ENCODE data around the gene CACTIN.
"Not testable (repeated sequence)": the region's sequence is repeated elsewhere in the genome, so short reads cannot be mapped to it uniquely, and the experiment has no call there.

CACTIN gene

DNA sequence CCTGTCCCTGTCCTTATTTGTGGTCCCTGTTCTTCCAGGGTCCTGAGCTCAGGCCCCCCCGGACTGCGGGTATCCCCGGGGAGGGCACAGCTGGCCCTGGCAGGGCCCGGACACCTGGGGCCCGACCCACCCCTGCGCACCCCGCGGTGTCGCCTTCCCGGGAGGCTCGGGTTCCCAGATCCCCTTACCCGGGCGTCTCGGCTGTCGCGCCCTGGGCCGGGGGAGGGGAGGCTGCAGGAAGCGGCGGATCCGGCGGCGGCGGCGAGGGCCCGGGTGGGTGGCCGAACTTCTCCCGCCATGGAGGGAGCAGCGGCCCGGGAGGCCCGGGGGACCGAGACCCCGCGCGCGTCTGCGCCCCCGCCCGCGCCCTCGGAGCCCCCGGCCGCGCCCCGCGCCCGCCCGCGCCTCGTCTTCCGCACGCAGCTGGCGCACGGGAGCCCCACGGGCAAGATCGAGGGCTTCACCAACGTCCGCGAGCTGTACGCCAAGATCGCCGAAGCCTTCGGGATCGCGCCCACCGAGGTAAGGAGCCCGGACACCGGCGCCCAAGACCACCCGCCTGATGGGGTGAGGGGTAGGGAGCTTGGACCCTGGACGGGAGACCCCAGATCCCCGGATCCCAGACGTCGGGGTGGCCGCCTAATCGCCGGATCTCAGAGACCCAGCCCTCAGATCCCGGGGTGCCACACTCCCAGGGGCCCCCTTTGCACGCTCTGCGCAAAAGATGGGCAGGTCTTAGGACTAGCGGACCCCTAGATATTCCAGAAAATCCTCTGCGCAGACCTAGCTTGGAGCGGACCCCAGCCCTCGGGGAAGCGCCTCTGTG lies 41.1 kb downstream of the CACTIN start, which contains the start of gene GIPC3:
Gene GIPC3 (plus strand): TSS at position 178 of the 826 bp plus-strand sequence. CDS start 120 bp downstream, at position 298.
- no peak for DNase-seq

DNA sequence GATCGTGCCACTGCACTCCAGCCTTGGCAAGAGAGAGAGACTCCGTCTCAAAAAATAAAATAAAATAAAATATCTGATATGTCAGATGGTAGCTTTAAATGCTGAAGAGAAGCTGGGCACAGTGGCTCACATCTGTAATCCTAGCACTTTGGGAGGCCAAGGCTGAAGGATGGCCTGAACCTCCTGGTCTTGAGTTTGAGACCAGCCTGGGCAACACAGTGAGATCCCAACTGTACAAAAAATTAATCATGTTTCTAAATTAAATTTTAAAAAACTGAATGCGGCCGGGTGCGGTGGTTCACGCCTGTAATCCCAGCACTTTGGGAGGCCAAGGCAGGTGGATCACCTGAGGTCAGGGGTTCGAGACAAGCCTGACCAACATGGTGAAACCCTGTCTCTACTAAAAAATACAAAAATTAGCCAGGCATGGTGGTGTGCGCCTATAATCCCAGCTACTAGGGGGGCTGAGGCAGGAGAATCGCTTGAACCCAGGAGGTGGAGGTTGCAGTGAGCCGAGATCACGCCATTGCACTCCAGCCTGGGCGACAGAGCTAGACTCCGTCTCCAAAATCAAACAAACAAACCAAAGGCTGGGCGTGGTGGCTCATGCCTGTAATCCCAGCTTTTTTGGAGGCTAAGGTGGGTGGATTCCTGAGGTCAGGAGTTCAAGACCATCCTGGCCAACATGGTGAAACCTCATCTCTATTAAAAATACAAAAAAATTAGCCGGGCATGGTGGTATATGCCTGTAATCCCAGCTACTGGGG lies 42.4 kb downstream of the CACTIN start:
- DNase-seq = not testable (repeated sequence)

DNA sequence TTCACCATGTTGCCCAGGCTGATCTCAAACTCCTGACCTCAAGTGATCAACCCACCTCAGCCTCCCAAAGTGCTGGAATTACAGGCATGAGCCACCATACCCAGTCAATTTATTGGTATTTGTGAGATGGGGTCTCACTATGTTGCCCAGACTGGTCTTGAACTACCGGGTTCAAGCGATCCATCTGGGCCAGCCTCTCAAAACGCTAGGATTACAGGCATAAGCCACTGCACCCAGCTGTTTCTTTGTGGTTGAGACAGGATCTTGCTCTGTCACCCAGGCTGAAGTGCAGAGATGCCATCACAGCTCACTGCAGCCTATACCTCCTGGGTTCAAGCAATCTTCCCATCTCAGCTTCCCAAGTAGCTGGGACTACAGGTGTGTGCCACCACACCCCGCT lies 44.8 kb downstream of the CACTIN start:
- not testable (repeated sequence) for DNase-seq

DNA sequence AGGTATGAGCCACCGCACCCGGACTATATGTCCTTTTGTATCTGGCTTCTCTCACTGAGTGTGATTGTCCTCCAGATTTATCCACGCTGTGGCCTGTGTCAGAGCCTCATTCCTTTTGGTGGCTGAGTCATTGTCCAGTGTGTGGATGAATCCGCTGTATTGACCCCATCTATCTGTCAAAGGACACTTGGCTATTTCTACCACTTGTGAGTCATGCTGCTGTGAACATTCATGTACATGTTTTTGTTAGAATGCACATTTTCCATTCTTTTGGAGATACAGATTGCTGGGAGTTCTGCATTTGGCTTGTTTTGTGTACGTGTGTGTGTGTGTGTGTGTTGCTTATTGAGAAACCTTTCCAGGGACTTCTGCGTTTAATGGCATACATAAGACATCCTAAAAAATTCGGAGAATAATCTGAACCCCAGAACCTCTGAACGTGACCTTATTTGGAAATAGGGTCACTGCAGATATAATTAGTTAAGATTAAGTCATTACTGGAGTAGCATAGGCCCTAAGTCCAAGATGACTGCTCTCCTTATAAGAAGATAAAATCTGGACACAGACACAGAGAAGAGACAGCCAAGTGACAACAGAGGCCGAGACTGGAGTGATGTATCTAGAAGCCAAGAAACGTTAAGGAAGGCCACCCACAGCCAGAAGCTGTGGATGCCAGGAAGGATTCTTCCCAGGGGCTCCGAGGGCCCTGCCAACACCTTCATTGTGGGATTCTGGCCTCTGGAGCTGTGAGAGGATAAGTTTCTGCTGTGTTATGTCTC lies 46.2 kb downstream of the CACTIN start:
- peak; percentile 28 for DNase-seq

DNA sequence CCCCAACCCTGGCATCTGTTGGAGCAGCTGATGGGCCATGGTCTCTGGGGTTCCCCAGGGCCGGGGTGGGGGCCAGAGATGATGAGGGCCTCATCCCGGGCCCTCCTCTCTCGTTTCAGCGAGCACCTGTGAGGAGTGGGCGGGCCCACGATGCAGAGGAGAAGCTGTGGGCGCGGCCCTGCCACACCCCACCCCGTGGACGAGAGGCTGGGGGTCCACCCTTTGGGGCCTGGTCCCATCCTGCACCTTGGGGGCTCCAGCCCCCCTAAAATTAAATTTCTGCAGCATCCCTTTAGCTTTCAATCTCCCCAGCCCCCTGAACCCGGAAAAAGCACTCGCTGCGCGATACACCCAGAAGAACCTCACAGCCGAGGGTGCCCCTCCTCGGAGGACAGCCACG lies 48.2 kb downstream of the CACTIN start:
- no peak for DNase-seq

DNA sequence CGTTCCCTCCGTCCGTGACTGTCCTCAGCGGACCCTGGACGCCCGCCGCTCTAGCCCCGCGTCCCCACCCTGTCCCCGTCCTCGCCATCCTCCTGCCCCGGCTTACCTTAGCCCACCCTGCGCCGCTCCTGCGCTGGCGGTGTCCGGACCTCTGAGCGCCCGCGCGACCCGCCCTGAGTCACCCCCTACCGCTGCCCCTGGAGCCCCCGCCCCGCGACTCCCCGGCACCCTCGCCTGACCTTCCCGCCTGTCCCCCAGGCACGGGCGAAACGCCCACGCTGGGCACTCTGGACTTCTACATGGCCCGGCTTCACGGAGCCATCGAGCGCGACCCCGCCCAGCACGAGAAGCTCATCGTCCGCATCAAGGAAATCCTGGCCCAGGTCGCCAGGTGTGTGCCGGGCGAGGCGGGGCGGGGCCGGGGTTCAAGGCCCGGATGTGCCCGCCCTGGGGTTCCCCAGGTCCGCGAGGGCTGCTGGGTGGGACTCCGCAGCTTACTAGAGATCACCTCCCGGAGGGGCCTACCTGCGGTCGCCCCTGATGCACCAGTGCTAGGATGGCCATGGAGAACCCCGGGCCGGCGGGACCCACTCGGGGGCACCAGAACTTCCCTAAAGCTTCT lies 48.8 kb downstream of the CACTIN start:
- DNase-seq = no peak

DNA sequence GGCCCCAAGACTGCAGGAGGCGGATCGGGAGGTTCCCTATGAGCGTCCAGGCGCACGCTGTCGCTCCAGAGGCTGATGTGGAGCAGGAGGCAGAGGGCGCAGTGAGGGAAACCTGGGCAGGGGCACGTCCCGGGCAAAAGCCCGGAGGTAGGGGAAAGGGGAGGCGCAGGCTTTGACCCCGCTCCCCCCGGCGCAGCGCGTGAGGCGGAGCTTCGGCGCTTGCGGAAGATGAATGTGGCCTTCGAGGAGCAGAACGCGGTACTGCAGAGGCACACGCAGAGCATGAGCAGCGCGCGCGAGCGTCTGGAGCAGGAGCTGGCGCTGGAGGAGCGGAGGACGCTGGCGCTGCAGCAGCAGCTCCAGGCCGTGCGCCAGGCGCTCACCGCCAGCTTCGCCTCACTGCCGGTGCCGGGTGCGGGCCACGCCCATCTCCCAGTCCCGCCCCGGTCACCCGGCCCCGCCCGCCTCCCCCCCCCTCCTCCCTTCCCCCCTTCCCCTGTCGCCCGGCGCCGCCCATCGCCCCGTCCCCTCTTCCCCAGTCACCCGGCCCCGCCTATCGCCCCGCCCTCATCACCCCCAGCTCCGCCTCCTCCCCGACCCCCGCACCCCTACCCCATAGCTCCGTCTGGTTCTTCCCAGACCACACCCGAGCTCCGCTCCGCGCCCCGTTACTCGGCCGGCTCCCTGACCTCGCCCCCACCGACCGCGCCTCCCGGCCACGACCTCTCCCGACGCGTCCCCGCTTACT lies 49.7 kb downstream of the CACTIN start:
- peak; percentile 77 for DNase-seq

DNA sequence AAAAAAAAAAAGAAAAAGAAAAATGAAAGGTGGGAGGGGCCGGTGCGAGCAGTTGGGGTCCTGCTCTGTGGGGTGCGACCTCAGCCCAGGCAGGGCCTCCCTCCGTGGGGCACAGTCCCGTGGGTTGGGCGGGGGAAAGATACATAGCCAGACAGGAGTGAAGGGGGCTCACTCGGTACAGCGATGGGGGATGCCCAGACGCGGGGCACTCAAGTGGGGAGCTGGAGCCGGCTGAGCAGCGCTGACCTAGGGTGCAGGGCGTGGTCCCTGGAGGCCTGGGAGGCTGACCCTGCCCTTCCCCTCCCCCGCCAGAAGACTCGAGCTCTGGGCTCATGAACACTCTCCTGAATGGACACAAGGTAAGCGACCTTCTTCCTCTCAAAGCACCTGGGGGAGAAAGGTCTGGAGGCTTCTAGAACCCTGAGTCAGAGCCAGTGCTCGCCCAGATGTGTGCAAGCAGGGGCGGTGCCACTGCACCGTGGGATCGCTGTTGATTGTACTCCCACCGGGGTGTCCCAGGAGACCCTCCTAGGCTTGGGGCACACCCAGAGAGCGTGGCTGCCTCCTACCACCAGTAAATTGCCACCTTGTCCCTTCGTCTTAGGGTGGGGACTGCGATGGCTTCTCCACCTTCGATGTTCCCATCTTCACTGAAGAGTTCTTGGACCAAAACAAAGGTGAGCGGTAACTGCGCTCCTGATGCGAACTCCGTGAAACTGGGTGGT lies 50.5 kb downstream of the CACTIN start:
- no peak for DNase-seq

DNA sequence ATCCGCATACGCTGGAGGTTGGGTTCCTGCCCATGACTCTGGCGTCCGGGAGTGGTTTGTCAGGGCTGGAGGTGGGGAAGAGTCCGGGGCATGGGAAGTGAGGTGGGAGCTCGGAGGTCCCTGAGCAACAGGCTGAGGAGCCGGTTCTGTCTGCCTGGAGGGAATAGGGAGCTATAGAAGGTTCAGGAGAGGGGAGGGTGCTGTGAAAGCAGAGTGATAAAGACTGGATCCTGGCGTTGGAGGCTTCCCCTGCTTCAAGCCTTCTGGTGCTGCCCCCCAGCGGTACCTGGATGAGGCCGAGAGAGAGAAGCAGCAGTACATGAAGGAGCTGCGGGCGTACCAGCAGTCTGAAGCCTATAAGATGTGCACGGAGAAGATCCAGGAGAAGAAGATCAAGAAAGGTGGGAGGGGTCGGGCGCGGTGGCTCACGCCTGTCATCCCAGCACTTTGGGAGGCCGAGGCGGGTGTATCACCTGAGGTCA lies 51.3 kb downstream of the CACTIN start:
- no peak for DNase-seq

DNA sequence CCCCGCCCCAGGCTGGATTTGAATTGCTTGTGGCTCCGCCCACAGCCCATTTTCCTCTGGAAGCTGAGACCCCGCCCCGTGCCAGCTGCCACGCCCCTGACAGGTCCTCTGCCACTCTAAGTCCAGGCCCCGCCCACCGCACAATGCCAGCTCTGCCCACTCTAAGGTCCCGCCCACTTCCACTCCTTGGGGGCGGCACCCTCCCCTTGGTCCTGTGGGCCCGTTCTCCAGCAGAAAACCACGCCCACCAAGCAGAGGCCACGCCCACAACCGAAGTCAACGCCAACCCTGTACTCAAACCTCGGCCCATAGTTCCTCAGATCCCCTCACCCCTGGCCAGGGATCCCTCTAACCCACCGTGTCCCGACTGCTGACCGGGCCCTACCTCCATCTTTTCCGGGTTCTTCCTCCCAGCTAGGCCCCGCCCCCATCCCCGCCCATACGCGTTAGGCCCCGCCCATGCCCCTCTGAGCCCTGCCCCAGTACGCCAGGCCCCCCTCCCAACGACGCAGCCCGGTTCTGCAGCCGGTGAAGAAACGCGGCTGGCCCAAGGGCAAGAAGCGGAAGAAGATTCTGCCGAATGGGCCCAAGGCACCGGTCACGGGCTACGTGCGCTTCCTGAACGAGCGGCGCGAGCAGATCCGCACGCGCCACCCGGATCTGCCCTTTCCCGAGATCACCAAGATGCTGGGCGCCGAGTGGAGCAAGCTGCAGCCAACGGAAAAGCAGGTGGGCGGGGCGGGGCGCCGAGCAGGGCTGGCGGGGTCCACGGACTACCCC lies 52.5 kb downstream of the CACTIN start:
- peak; percentile 90 for DNase-seq

DNA sequence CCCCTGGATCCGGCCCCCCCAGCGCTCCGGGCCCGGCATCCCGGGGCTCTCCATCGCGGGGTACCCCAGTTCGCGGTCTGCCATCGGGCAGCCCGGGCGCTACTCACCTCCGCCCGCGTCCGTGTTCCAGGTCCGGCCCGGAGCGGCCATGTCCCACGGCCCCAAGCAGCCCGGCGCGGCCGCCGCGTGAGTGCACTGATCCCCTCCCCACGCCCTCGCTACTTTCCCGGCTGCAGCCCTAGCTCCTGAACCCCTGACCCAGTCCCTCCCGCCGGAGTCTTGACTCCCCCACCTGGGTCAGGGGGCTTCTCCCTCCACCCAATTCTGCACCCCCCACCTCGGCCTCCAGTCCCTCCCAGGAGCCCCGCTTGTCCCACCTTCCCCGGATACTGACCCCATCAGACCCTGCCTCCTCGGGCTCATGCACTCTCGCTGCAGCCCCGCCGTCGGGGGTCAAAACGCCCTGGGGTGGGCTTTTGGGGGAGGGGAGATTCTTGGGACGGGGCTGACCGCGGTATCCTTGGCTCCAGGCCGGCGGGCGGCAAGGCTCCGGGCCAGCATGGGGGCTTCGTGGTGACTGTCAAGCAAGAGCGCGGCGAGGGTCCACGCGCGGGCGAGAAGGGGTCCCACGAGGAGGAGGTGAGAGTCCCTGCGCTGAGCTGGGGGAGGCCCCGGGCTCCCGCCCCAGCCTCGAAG lies 53.3 kb downstream of the CACTIN start:
- no peak for DNase-seq

DNA sequence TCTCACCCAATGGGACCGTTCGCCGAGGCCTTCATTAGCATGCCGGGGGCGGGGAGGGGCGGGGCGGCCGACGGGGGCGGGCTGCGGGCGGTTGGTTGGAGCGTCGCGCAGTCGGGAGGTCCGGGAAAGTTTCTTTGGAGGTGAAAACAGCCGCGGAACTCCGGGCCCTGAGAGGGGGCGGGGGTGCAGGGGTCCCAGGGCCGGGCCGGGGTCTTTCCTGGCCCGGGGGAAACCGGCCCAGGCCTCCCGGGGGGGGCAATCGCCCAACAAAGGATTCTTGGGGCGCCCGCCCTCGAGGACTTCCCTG lies 53.8 kb downstream of the CACTIN start, which contains the start of gene HMG20B:
Gene HMG20B (plus strand): TSS at position 90 of the 307 bp plus-strand sequence. CDS start 366 bp downstream, outside the sequence.
- DNase-seq = no peak

DNA sequence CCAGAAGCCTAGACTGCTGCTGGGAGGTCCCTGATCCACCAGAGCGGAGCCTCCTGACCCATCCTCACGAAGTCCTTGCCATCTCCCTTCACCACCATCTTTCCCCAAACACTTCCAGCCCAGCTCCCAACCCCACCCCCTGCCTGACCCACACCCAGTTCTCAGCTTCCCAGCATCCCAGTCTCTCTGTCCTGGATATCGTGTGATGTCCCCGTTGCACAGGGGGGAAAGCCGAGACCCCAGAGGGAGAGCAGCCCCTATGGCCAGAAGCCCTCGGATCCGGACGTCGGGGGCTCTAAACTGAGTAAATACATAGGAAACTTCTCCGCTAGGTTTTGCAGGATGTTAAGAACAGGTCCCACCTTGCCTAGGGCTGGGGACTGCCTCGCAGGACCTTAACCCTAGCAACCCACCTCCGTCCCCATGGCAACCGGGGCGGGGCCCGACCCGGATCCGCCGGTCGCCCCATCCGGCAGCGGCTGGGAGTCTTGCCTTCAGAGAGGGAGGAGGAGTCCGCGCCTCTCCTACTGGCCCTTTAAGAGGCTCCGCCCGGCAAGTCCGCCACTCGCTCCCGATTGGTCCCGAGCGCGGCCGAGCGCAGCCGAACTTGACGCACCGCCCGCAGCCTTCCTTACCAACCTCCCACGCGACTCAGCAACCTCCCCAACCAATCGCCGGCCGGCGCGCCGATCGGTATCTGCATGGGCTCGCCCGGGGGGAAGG lies 54.3 kb downstream of the CACTIN start:
- DNase-seq = peak; percentile 99

DNA sequence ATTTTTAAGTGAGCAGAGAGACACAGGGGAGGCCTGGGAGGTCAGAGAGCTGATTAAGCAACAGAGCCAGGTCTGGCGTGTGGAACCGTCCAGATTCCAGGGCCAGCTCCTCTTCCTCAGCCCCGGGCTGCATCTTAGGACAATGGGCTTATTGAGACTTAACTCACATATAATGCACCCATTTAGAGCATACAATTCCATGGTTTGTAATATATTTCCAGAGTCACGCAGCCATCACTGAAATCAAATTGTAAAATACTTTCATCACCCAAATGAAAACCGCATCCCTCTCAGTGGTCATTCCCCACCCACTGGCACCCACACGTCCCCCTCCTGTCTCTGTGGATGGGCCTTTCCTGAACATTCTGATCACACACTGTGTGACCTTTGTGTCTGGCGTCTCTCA lies 56.0 kb downstream of the CACTIN start:
- no peak for DNase-seq

DNA sequence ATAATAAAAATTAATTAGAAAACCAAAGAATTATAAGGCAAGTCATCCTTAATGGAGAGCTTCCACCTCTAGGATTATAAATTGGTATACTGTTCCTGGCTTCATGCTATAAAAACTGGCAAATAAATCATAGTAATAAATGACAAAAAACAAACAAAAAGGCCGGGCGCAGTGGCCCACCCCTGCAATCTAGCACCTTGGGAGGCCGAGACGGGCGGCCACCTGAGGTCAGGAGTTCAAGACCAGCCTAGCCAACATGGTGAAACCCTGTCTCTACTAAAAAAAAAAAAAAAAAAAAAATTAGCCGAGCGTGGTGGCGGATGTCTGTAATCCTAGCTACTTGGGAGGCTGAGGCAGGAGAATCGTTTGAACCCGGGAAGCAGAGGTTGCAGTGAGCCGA lies 56.5 kb downstream of the CACTIN start:
- DNase-seq = not testable (repeated sequence)

DNA sequence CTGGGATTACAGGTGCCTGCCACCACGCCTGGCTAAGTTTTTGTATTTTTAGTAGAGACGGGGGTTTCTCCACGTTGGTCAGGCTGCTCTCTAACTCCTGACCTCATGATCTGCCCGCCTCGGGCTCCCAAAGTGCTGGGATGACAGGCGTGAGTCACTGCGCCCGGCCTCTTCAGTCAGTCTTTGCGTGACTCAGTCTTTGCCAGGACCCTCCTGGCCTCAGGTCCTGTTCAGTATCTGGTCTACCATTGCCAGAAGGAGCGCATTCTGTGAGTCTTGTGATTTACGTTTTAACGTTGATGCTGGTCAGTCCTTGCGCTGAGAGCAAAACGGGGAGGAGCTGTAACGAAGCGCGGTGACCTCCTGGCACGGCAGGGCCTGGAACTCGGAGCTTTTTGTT lies 61.5 kb downstream of the CACTIN start:
- DNase-seq = no peak

DNA sequence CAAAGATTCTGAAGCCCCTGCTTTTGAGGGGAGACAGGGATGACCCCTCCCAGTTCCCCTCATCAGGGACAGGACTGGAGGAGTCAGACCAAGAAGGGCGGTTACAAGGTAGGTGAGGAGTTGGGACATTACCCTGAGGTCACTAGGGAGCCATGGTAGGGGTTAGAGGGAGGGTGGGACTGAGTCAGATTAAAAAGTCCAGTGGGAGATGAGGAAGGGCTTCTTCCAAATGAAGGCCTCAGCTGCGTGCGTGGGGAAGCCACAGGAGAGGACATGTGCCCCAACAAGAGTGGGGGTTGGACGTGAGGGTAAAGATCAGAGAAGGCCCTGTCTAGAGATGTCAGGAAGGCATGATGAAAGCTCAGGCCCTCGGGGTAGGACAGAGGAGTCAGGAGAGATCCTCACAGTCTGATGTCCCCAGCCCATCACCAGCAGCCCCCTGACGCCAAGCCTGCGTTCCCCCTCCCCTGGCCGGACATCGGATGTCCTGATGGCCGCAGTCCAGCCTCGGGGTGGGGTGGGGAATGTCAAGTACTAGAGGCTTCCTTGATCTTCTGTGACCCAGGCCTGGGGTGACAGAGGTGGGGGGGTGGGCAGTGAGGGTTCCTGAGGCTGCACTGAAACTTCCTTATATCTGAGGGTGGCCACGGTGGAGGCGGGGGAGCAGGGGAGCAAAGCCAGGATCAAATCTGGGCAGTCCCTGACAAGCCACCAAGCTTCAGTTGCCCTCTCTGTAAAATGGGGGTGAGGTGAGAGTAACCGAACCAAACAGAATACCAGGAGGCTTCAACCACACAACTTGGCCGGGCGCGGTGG lies 62.7 kb downstream of the CACTIN start:
- no peak for DNase-seq
